Osteoblast (primary cell): ENCODE data around the gene TLE4. TPM values are rescaled to one million over a fixed set of nuclear protein-coding genes. Genes with fewer than 3 reads are reported as not detected.
A peak's percentile ranks its signal among the peaks of the same experiment; 100 is the strongest.

ENCODE experiments used
- DNase-seq: peaks from one replicate; pipeline ENCODE4 v3.0.0; 2011; ENCODE audit warnings: low spot score, mixed read lengths; ENCODE audit not compliant: insufficient read length; ENCODE audit errors: missing footprints
- H2AFZ ChIP-seq: 2 replicates; pipeline ENCODE4 v1.6.0; 2011; ENCODE audit warnings: mild to moderate bottlenecking, low read length
- H3K27ac ChIP-seq: 2 replicates; pipeline ENCODE4 v1.5.1; 2011; ENCODE audit warnings: mild to moderate bottlenecking, low read depth, low read length, moderate library complexity
- H3K27me3 ChIP-seq: 2 replicates; pipeline ENCODE4 v1.6.0; 2012; ENCODE audit warnings: mild to moderate bottlenecking, control low read depth, inconsistent platforms, low read length, moderate library complexity; ENCODE audit not compliant: insufficient read depth
- H3K36me3 ChIP-seq: 2 replicates; pipeline ENCODE4 v1.5.1; 2011; ENCODE audit warnings: mild to moderate bottlenecking, low read length, control low read depth, moderate library complexity; ENCODE audit not compliant: insufficient read depth
- H3K4me1 ChIP-seq: 2 replicates; pipeline ENCODE4 v1.5.1; 2011; ENCODE audit warnings: mild to moderate bottlenecking, low read length, control low read depth, moderate library complexity; ENCODE audit not compliant: insufficient read depth
- H3K4me2 ChIP-seq: 2 replicates; pipeline ENCODE4 v1.6.0; 2011; ENCODE audit warnings: mild to moderate bottlenecking, low read length; ENCODE audit not compliant: insufficient read depth
- H3K4me3 ChIP-seq: fragments of 200-600 bp; sonication (generic); 3 replicates; pipeline ENCODE4 v1.5.1; 2012; ENCODE audit warnings: mild to moderate bottlenecking, low read length, inconsistent platforms; ENCODE audit not compliant: insufficient read depth
- H3K79me2 ChIP-seq: 2 replicates; pipeline ENCODE4 v1.6.0; 2012; ENCODE audit warnings: mild to moderate bottlenecking, low read length, control low read depth, inconsistent platforms; ENCODE audit not compliant: insufficient read depth
- H3K9me3 ChIP-seq: 2 replicates; pipeline ENCODE4 v1.5.1; 2011; ENCODE audit warnings: low read depth, low read length, control low read depth
- H4K20me1 ChIP-seq: 2 replicates; pipeline ENCODE4 v1.6.0; 2012; ENCODE audit warnings: mild to moderate bottlenecking, low read length, control low read depth; ENCODE audit not compliant: insufficient read depth
- CTCF ChIP-seq: IDR thresholded peaks from 2 replicates; pipeline ENCODE4 v1.5.1; 2011; ENCODE audit warnings: mild to moderate bottlenecking, low read depth, low read length, moderate library complexity; ENCODE audit errors: extremely low read depth
- total RNA-seq: library from RNA; depleted of rRNA; stranded (reverse); fragments of >200 nt; gene quantifications from 2 replicates; pipeline ENCODE4 v1.2.3, GENCODE V29; 2012

The TLE4 gene
- 49.2 and 62.2 TPM in 2 replicates for total RNA-seq

- H3K9me3 ChIP-seq = no peaks in the 10 kb centered on the region
- peak; percentile 98 for DNase-seq
- H4K20me1 ChIP-seq = no peaks in the 10 kb centered on the region
- peak within 1 kb of the TSS; percentile 98 for H2AFZ ChIP-seq
- no peaks in the 10 kb centered on the region for H3K27me3 ChIP-seq
- no peak for TF ChIP-seq CTCF
- peak within 1 kb of the TSS; percentile 97 for H3K27ac ChIP-seq
- peak within 1 kb of the TSS; percentile 85 for H3K4me3 ChIP-seq
- peak within 1 kb of the TSS; percentile 92 for H3K4me2 ChIP-seq
- H3K4me1 ChIP-seq = peaks cover 17% of the 10 kb centered on the region
- H3K36me3 ChIP-seq = no peaks in the 10 kb centered on the region
- H3K79me2 ChIP-seq = peaks cover 37% of the 10 kb centered on the region
Measured at GRCh38 chr9:79571309-79572031, at the start of gene TLE4. Gene TLE4 (plus strand): TSS chr9:79571965. CDS start chr9:79572791, 826 bp downstream.

- Histone ChIP-seq H3K4me2 (no peak overlapping the region), H3K4me3 (no peak overlapping the region), H4K20me1 (no peaks in the 10 kb centered on the region), H3K36me3 (no peaks in the 10 kb centered on the region), H2AFZ (no peak overlapping the region), H3K9me3 (no peaks in the 10 kb centered on the region), H3K79me2 (no peaks in the 10 kb centered on the region), H3K27me3 (no peaks in the 10 kb centered on the region), H3K27ac (no peak overlapping the region), H3K4me1 (no peaks in the 10 kb centered on the region)
- no peak for TF ChIP-seq CTCF
- no peak for DNase-seq
Measured at GRCh38 chr9:79522793-79523192, 49.0 kb upstream of the TLE4 start.

GRCh38 chr9:79524266-79524665 lies 47.5 kb upstream of the TLE4 start:
- Histone ChIP-seq H3K79me2 (no peaks in the 10 kb centered on the region), H3K4me2 (no peak overlapping the region), H3K4me3 (no peak overlapping the region), H3K27me3 (no peaks in the 10 kb centered on the region), H3K4me1 (no peaks in the 10 kb centered on the region), H3K27ac (no peak overlapping the region), H2AFZ (no peak overlapping the region), H3K36me3 (no peaks in the 10 kb centered on the region), H3K9me3 (no peaks in the 10 kb centered on the region), H4K20me1 (no peaks in the 10 kb centered on the region)
- DNase-seq = no peak
- TF ChIP-seq CTCF = no peak

GRCh38 chr9:79526149-79526672 lies 45.6 kb upstream of the TLE4 start:
- no peak overlapping the region for H3K4me3 ChIP-seq
- no peaks in the 10 kb centered on the region for H3K9me3 ChIP-seq
- no peak overlapping the region for H3K27ac ChIP-seq
- no peak overlapping the region for H3K4me2 ChIP-seq
- H3K79me2 ChIP-seq = no peaks in the 10 kb centered on the region
- TF ChIP-seq CTCF = no peak
- H3K4me1 ChIP-seq = no peaks in the 10 kb centered on the region
- no peak for DNase-seq
- H3K36me3 ChIP-seq = no peaks in the 10 kb centered on the region
- no peak overlapping the region for H2AFZ ChIP-seq
- H3K27me3 ChIP-seq = no peaks in the 10 kb centered on the region
- H4K20me1 ChIP-seq = no peaks in the 10 kb centered on the region
